Chondrocyte (in vitro differentiated cells): ENCODE measurements around the gene PPP2R1B. TPM values are rescaled to one million over a fixed set of nuclear protein-coding genes. Genes with fewer than 3 reads are reported as not detected.
A peak's percentile ranks its signal among the peaks of the same experiment; 100 is the strongest.

Experiments
- DNase-seq: peaks from one replicate; pipeline ENCODE4 v3.0.0; 2021; ENCODE audit warnings: mixed read lengths, low spot score
- H3K27ac Mint-ChIP-seq: one replicate; pipeline ENCODE4 v1.8.0; 2021; ENCODE audit warnings: mild to moderate bottlenecking, moderate library complexity, mixed read lengths; ENCODE audit not compliant: unreplicated experiment
- H3K27me3 Mint-ChIP-seq: 2 replicates; pipeline ENCODE4 v1.8.0; 2021; ENCODE audit warnings: low read depth, mixed read lengths
- H3K36me3 Mint-ChIP-seq: 2 replicates; pipeline ENCODE4 v1.8.0; 2021; ENCODE audit warnings: low read depth, mixed read lengths
- H3K4me1 Mint-ChIP-seq: 2 replicates; pipeline ENCODE4 v1.8.0; 2021; ENCODE audit warnings: low read depth, mild to moderate bottlenecking, mixed read lengths
- H3K4me3 Mint-ChIP-seq: one replicate; pipeline ENCODE4 v1.8.0; 2021; ENCODE audit warnings: mild to moderate bottlenecking, moderate library complexity, mixed read lengths; ENCODE audit not compliant: unreplicated experiment
- H3K9me3 Mint-ChIP-seq: 2 replicates; pipeline ENCODE4 v1.8.0; 2021; ENCODE audit warnings: low read depth, mixed read lengths
- CTCF ChIP-seq: fragments of 200-600 bp; sonication (generic); IDR thresholded peaks from 2 replicates; pipeline ENCODE4 v1.5.0; 2021; ENCODE audit warnings: antibody characterized with exemption, mild to moderate bottlenecking, moderate library complexity
- total RNA-seq: library from RNA; stranded (reverse); gene quantifications from 3 replicates; pipeline ENCODE4 v1.2.1, GENCODE V29; 2021

PPP2R1B gene
- total RNA-seq, 1 donor from 2014 or later, result 17.2 TPM

- Mint-ChIP-seq H3K4me3 (no peak overlapping the region), H3K36me3 (peaks cover 24% of the 10 kb centered on the region), H3K27ac (no peak overlapping the region), H3K4me1 (peaks cover 45% of the 10 kb centered on the region), H3K27me3 (no peaks in the 10 kb centered on the region), H3K9me3 (no peaks in the 10 kb centered on the region)
- no peak for TF ChIP-seq CTCF
- no peak for DNase-seq
Measured at GRCh38 chr11:111762526-111762925, 3.7 kb downstream of the PPP2R1B start.

DNA sequence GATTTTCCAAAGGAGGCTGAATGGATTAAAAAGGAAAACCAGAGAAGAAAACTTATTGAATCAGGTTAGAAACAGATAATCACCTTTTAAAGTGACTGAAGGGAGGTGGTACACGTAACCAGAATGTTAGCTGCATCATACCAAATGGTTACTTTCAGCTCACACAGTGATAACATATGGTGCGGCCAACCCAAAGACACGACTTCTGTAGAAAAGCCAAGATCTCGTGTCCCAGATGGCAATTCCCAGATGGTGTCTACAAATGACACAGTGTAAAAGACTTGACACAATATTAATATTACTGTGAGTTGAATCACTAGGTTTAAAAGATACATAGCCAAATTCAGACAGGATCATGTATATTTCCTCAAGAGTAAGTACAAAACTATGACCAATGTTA, 5.2 kb downstream of the PPP2R1B start:
- no peak for DNase-seq

GRCh38 chr11:111759778-111760407, 6.3 kb downstream of the PPP2R1B start:
- DNase-seq, result no peak
- H3K27me3 Mint-ChIP-seq, result no peaks in the 10 kb centered on the region
- H3K4me1 Mint-ChIP-seq, result peaks cover 29% of the 10 kb centered on the region
- no peaks in the 10 kb centered on the region for H3K9me3 Mint-ChIP-seq
- H3K27ac Mint-ChIP-seq, result peak overlapping the region; percentile 80
- TF ChIP-seq CTCF, result no peak
- peaks cover 27% of the 10 kb centered on the region for H3K36me3 Mint-ChIP-seq
- H3K4me3 Mint-ChIP-seq, result no peak overlapping the region

More for the DNA sequence above, 5.2 kb downstream of the PPP2R1B start:
- TF ChIP-seq CTCF, result no peak
- Mint-ChIP-seq H3K4me3 (no peak overlapping the region), H3K27ac (no peak overlapping the region), H3K4me1 (peaks cover 35% of the 10 kb centered on the region), H3K36me3 (peaks cover 27% of the 10 kb centered on the region), H3K9me3 (no peaks in the 10 kb centered on the region), H3K27me3 (no peaks in the 10 kb centered on the region)

- Mint-ChIP-seq H3K36me3 (peaks cover 27% of the 10 kb centered on the region), H3K9me3 (no peaks in the 10 kb centered on the region), H3K4me3 (no peak overlapping the region), H3K27ac (peak overlapping the region; percentile 80), H3K4me1 (peaks cover 24% of the 10 kb centered on the region), H3K27me3 (no peaks in the 10 kb centered on the region)
- TF ChIP-seq CTCF, result no peak
- no peak for DNase-seq
Measured at GRCh38 chr11:111759376-111759775, 6.8 kb downstream of the PPP2R1B start.

DNA sequence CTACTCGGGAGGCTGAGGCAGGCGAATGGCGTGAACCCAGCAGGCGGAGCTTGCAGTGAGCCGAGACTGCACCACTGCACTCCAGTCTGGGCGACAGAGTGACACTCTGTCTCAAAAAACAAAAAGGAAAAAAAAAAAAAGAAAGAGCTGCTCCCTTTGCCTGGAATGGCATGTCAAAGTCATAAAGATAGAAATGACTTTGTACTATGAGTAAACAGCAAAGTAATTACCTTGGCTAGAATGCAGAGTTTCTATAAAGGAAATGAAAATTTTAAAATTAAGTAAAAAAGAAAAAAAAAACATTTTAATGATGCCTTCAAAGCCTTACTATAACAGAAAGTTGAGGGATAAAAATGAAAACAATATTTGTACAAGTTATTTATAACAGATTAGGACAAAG, 10.1 kb downstream of the PPP2R1B start:
- H3K4me1 Mint-ChIP-seq, result peaks cover 11% of the 10 kb centered on the region
- no peak overlapping the region for H3K4me3 Mint-ChIP-seq
- no peak for DNase-seq
- no peaks in the 10 kb centered on the region for H3K9me3 Mint-ChIP-seq
- no peak for TF ChIP-seq CTCF
- H3K27ac Mint-ChIP-seq, result no peak overlapping the region
- no peaks in the 10 kb centered on the region for H3K27me3 Mint-ChIP-seq
- peaks cover 28% of the 10 kb centered on the region for H3K36me3 Mint-ChIP-seq
